ENCODE measurements around the gene ZNF407. TPM values are rescaled to one million over a fixed set of nuclear protein-coding genes. Genes with fewer than 3 reads are reported as not detected.

The ZNF407 gene
- total and polyA plus RNA-seq, 4 donors, result 1.9 to 16.5 (median 6.6) TPM

DNA sequence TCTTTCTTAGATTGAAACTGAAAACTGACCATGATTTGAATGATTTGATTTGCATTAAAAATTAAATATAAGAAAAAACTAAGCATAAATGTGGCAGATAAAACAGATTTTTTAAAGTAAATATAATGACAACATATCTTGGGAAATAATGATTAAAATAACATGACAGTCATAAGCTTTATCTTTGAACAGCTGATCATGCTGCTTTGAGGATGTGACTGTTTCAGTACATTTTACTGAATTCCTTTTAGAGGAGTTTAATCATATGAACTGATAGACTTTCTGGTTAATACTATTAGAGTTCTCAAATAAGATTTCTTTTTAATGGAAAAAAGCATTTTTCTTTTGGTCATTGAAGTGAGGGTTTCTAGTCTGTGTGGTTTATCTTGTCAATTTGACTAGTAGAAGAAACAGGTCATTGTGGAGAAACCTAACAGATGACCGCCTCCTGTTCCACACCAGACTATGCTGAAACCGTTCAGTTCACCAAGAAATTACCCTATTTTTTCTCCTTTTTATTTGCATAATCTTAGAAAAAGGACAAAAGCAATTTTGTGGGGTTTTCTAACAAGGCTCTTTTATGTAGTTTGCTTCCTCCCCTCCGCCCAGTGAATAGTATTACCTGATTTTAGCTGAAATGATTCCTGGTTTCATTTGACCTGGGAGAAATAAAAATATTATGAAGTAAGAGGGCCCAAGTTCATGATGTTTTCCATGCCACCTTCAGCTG, 349.1 kb downstream of the ZNF407 start:
- no peak for DNase-seq (ENCODE audit: low spot score)
- Histone ChIP-seq H3K36me3 (ENCODE audit: control insufficient read depth in 4 of 4, insufficient read depth in 3 of 4, low read depth in 1 of 4, low read length in 3 of 4) (no peaks in the 10 kb centered on the region), H3K4me3 (ENCODE audit: low read depth in 1 of 3, low read length in 3 of 3) (no peak overlapping the region), H3K27me3 (ENCODE audit: control insufficient read depth in 4 of 4, insufficient read depth in 4 of 4, low read length in 3 of 4) (no peaks in the 10 kb centered on the region), H3K9ac (ENCODE audit: low read depth in 1 of 2, low read length in 2 of 2) (no peak overlapping the region), H3K9me3 (ENCODE audit: control insufficient read depth in 4 of 4, low read length in 3 of 4) (no peaks in the 10 kb centered on the region), H3K4me1 (ENCODE audit: control insufficient read depth in 4 of 4, insufficient read depth in 4 of 4, low read length in 3 of 4) (no peaks in the 10 kb centered on the region), H3K27ac (ENCODE audit: low read depth in 1 of 2, low read length in 2 of 2) (no peak overlapping the region)
- no peak for TF ChIP-seq HNF4G (IDR thresholded peaks at IDR 0.05)
- TF ChIP-seq, protein P1, sequence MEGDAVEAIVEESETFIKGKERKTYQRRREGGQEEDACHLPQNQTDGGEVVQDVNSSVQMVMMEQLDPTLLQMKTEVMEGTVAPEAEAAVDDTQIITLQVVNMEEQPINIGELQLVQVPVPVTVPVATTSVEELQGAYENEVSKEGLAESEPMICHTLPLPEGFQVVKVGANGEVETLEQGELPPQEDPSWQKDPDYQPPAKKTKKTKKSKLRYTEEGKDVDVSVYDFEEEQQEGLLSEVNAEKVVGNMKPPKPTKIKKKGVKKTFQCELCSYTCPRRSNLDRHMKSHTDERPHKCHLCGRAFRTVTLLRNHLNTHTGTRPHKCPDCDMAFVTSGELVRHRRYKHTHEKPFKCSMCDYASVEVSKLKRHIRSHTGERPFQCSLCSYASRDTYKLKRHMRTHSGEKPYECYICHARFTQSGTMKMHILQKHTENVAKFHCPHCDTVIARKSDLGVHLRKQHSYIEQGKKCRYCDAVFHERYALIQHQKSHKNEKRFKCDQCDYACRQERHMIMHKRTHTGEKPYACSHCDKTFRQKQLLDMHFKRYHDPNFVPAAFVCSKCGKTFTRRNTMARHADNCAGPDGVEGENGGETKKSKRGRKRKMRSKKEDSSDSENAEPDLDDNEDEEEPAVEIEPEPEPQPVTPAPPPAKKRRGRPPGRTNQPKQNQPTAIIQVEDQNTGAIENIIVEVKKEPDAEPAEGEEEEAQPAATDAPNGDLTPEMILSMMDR (IDR thresholded peaks at IDR 0.05; ENCODE audit: low read depth, low read length, missing input control), result no peak
- no peak for TF ChIP-seq GABPA (IDR thresholded peaks at IDR 0.05 in 1 of 2, conservative IDR thresholded peaks at IDR 0.05 in 1 of 2)
- no peak for TF ChIP-seq SP1 (IDR thresholded peaks at IDR 0.05)
- TF ChIP-seq, protein P2, sequence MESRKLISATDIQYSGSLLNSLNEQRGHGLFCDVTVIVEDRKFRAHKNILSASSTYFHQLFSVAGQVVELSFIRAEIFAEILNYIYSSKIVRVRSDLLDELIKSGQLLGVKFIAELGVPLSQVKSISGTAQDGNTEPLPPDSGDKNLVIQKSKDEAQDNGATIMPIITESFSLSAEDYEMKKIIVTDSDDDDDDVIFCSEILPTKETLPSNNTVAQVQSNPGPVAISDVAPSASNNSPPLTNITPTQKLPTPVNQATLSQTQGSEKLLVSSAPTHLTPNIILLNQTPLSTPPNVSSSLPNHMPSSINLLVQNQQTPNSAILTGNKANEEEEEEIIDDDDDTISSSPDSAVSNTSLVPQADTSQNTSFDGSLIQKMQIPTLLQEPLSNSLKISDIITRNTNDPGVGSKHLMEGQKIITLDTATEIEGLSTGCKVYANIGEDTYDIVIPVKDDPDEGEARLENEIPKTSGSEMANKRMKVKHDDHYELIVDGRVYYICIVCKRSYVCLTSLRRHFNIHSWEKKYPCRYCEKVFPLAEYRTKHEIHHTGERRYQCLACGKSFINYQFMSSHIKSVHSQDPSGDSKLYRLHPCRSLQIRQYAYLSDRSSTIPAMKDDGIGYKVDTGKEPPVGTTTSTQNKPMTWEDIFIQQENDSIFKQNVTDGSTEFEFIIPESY (IDR thresholded peaks at IDR 0.05), result no peak
- no peak for TF ChIP-seq JUND (IDR thresholded peaks at IDR 0.05)
- TF ChIP-seq, protein P3, sequence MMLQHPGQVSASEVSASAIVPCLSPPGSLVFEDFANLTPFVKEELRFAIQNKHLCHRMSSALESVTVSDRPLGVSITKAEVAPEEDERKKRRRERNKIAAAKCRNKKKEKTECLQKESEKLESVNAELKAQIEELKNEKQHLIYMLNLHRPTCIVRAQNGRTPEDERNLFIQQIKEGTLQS (IDR thresholded peaks at IDR 0.05), result no peak
- TF ChIP-seq, protein P4, sequence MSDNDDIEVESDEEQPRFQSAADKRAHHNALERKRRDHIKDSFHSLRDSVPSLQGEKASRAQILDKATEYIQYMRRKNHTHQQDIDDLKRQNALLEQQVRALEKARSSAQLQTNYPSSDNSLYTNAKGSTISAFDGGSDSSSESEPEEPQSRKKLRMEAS (IDR thresholded peaks at IDR 0.05), result no peak
- TF ChIP-seq NR2F2 (IDR thresholded peaks at IDR 0.05), result no peak
- TF ChIP-seq FOXA2 (IDR thresholded peaks at IDR 0.05), result no peak
- no peak for TF ChIP-seq TAF1 (conservative IDR thresholded peaks at IDR 0.05)
- no peak for TF ChIP-seq HNF4A (conservative IDR thresholded peaks at IDR 0.05)
- 95% methylated on average over 3 of the region's 3 CpGs for WGBS

DNA sequence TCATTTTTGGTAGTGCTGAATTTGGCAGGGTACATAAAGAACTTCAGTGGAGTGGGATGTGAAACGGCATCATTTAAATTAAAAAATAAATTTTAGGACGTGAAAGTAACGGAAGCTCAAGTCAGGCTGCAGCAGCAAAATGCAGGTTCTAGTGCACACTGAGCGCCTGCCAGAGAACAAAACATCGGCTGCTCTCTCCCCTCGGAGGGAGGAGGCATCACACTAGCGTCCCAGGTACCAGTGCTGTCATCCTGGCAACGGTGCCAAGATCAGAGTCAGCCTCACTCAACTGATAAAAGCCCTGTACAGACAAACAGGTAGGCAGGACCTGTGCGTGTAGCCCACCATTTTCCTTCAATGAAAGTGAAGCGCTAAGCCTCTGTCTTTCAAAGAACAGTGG, 349.7 kb downstream of the ZNF407 start:
- no peak overlapping the region for H3K4me3 ChIP-seq (ENCODE audit: low read depth in 1 of 3, low read length in 3 of 3)
- no peak for DNase-seq (ENCODE audit: low spot score)
- WGBS, result 96% methylated on average over 10 of the region's 10 CpGs
- no peak overlapping the region for H3K27ac ChIP-seq (ENCODE audit: low read depth in 1 of 2, low read length in 2 of 2)
- H3K9me3 ChIP-seq (ENCODE audit: control insufficient read depth in 4 of 4, low read length in 3 of 4), result no peaks in the 10 kb centered on the region
- H3K27me3 ChIP-seq (ENCODE audit: control insufficient read depth in 4 of 4, insufficient read depth in 4 of 4, low read length in 3 of 4), result no peaks in the 10 kb centered on the region
- H3K4me1 ChIP-seq (ENCODE audit: control insufficient read depth in 4 of 4, insufficient read depth in 4 of 4, low read length in 3 of 4), result no peaks in the 10 kb centered on the region
- H3K9ac ChIP-seq (ENCODE audit: low read depth in 1 of 2, low read length in 2 of 2), result no peak overlapping the region
- H3K36me3 ChIP-seq (ENCODE audit: control insufficient read depth in 4 of 4, insufficient read depth in 3 of 4, low read depth in 1 of 4, low read length in 3 of 4), result no peaks in the 10 kb centered on the region
- TF ChIP-seq, protein P3 (IDR thresholded peaks at IDR 0.05), result no peak
- TF ChIP-seq RXRA (IDR thresholded peaks at IDR 0.05) (no peak), EGR1 (IDR thresholded peaks at IDR 0.05; ENCODE audit: low read depth in 2 of 2) (no peak), JUND (IDR thresholded peaks at IDR 0.05) (no peak), SP1 (IDR thresholded peaks at IDR 0.05) (no peak), HNF4A (conservative IDR thresholded peaks at IDR 0.05) (no peak), GABPA (IDR thresholded peaks at IDR 0.05 in 1 of 2, conservative IDR thresholded peaks at IDR 0.05 in 1 of 2) (no peak), YY1 (IDR thresholded peaks at IDR 0.05) (no peak), HNF4G (IDR thresholded peaks at IDR 0.05) (no peak), RAD21 (IDR thresholded peaks at IDR 0.05) (no peak), NR2F2 (IDR thresholded peaks at IDR 0.05) (no peak), FOXA1 (IDR thresholded peaks at IDR 0.05) (no peak)
- TF ChIP-seq, protein P5, sequence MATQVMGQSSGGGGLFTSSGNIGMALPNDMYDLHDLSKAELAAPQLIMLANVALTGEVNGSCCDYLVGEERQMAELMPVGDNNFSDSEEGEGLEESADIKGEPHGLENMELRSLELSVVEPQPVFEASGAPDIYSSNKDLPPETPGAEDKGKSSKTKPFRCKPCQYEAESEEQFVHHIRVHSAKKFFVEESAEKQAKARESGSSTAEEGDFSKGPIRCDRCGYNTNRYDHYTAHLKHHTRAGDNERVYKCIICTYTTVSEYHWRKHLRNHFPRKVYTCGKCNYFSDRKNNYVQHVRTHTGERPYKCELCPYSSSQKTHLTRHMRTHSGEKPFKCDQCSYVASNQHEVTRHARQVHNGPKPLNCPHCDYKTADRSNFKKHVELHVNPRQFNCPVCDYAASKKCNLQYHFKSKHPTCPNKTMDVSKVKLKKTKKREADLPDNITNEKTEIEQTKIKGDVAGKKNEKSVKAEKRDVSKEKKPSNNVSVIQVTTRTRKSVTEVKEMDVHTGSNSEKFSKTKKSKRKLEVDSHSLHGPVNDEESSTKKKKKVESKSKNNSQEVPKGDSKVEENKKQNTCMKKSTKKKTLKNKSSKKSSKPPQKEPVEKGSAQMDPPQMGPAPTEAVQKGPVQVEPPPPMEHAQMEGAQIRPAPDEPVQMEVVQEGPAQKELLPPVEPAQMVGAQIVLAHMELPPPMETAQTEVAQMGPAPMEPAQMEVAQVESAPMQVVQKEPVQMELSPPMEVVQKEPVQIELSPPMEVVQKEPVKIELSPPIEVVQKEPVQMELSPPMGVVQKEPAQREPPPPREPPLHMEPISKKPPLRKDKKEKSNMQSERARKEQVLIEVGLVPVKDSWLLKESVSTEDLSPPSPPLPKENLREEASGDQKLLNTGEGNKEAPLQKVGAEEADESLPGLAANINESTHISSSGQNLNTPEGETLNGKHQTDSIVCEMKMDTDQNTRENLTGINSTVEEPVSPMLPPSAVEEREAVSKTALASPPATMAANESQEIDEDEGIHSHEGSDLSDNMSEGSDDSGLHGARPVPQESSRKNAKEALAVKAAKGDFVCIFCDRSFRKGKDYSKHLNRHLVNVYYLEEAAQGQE (IDR thresholded peaks at IDR 0.05), result no peak
- TF ChIP-seq, protein P2 (IDR thresholded peaks at IDR 0.05), result no peak
- TF ChIP-seq, protein P1 (IDR thresholded peaks at IDR 0.05; ENCODE audit: low read depth, low read length, missing input control), result no peak
